SK-N-SH treated with all-trans-retinoic acid at 6 μM for 48 hours (cell line): ENCODE measurements around the gene IFIT3.

Experiments used
- GLIS3 ChIP-seq: fragments of 250-450 bp; sonication (Bioruptor Pico); IDR thresholded peaks from 2 replicates; pipeline ENCODE4 v1.5.0; 2020; ENCODE audit warnings: mild to moderate bottlenecking, moderate library complexity
- POU6F1 ChIP-seq: fragments of 250-450 bp; sonication (Bioruptor Pico); IDR thresholded peaks from 2 replicates; pipeline ENCODE4 v1.8.0; 2021; ENCODE audit warnings: low read depth, mild to moderate bottlenecking, moderate library complexity, borderline replicate concordance
- PPARA ChIP-seq: fragments of 250-450 bp; sonication (Bioruptor Pico); IDR thresholded peaks from 2 replicates; pipeline ENCODE4 v1.5.0; 2020; ENCODE audit warnings: mild to moderate bottlenecking, borderline replicate concordance
- TCF4 ChIP-seq: fragments of 250-450 bp; sonication (Bioruptor Pico); IDR thresholded peaks from 2 replicates; pipeline ENCODE4 v1.8.0; 2021; ENCODE audit warnings: mild to moderate bottlenecking, moderate library complexity, borderline replicate concordance
- ZC3H10 ChIP-seq: fragments of 250-450 bp; sonication (Bioruptor Pico); IDR thresholded peaks from 2 replicates; pipeline ENCODE4 v1.5.1; 2021; ENCODE audit warnings: mild to moderate bottlenecking, moderate library complexity

- TF ChIP-seq ZC3H10 (CRISPR knock-in tag) (no peak), TCF4 (CRISPR knock-in tag) (no peak), POU6F1 (CRISPR knock-in tag) (no peak), PPARA (no peak), GLIS3 (CRISPR knock-in tag) (no peak)
Measured at GRCh38 chr10:89297791-89298190, 30.0 kb upstream of the IFIT3 start.
